NCI-H524 (cell line): Measurements from ENCODE around the gene KHNYN.

Source experiments
- DNase-seq, 2 experiments: peaks; one replicate each; lab custom pipeline; 2025; lab: John Stamatoyannopoulos, UW

The KHNYN gene

DNA sequence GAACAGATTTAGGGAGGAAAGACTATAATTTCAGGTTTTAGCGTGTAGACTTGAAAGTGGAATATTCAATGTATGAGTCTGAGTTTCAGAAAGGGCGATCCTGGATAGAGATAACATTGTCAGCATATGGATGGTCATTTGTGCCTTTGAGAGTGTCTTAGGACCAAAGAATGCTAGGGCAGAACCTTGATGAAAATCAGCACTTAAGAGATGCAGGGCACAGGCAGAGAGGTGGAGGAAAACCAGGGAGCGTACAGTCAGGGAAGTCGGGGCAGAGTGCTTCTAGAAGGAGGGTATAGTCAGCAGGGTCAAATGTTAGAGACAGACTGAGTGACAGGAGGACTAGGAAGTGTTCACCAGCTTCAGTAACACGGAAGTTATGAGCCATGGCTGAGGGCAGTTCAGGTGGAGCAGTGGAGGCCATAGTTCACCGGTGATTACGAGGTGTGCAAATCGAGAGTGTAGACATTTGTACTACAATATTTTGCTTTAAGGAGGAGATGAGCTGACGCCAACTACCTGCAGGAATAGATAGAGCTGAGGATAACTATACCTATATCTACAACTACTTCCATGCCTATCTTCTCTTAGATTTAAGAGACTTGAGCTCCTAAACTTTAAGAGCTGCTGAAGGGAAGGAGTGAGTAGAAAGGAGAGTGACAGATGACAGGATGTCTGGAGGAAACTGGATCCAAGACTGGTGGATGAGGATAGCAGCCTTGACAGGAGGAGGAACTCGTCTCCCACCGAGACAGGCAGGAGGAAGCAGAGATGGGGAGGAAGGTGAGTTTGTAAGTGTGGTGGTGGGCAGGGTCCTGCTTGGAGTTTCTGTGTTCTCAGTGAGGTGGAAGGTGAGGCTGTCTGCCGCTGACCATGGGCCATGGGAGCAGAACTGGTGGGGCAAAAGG is 6.8 kb upstream of the KHNYN start:
- no peak for DNase-seq

DNA sequence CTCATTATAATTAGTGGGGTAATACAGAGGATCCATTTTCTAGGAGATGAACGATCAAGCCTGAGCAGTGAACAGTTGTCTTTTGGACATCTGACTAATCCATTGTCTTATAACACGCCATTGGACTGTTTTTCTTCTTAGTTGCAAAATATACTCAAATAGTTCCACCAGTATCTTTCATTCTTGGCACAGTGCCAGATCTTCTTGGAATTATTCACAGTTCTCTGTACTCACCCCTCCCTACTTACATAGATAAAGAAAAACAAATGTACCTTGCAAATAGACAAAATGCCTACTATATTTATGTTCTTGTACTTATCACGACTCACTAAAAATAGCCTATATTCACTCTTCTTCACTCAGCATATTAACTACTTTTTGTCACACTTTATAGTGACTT is 4.0 kb upstream of the KHNYN start:
- no peak for DNase-seq

DNA sequence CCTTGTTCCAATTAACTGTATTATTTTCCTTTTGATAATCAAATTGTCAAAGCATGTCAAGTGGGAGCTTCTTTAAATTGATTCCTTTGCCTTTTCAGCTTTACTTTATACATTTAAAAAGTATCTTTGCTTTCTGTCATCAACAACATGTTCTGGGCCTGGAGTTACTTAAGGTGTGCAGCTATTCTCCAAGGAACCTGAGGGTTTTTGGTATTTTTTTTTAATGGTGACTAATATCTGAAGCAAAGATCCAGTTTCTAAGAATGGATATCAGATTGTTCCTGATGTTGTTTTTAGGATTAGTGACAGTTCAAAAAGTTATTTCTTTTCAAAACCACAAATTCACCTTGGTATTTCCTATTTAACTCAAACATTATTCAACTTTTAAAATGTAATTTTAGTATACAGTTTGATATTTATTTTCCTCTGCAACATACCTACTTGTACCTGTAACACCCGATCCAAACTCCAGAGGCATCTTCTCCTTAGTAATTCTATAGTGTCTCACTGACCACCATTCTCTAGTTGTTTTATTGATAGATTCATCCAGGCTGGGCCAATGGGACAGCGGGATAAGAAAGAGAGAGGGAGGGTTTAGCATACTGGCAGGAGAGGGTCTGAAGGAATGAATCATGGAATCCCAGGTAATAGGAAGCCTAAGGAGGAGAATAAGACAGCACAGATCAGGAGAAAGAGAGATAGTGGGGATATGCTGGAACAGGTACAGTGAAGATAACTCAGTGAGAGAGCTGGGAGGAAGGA is 3.4 kb upstream of the KHNYN start:
- no peak for DNase-seq

DNA sequence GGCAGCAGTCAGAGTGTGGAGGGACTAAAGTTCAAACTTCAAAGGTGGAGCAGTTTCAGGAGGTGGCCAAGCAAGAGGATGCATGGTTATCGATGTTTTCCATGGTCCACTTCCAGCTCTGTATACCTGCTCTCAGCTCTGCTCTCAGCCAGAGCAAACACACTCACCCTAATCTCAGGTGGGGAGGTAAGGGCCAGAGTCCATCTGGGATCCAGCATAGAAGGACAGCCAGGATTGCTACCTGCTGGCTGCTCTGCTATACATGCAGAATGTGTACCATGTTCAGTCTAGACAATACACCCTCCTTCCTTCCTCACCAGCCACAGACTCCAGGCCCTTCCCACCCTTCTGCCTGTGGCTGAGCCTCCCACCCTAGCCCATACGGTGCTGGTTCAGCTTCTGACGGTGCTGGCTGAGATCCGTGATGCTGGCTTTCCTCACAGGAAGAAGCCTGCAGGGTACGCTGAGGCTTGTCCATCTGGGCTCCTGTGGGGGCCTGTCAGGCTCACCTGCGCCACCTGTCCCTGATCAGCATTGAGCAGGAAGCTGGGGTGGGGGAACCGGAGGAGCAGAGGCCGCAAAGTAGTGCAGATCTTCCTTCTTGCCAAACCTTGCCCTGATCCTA is 2.7 kb upstream of the KHNYN start:
- DNase-seq, result no peak

DNA sequence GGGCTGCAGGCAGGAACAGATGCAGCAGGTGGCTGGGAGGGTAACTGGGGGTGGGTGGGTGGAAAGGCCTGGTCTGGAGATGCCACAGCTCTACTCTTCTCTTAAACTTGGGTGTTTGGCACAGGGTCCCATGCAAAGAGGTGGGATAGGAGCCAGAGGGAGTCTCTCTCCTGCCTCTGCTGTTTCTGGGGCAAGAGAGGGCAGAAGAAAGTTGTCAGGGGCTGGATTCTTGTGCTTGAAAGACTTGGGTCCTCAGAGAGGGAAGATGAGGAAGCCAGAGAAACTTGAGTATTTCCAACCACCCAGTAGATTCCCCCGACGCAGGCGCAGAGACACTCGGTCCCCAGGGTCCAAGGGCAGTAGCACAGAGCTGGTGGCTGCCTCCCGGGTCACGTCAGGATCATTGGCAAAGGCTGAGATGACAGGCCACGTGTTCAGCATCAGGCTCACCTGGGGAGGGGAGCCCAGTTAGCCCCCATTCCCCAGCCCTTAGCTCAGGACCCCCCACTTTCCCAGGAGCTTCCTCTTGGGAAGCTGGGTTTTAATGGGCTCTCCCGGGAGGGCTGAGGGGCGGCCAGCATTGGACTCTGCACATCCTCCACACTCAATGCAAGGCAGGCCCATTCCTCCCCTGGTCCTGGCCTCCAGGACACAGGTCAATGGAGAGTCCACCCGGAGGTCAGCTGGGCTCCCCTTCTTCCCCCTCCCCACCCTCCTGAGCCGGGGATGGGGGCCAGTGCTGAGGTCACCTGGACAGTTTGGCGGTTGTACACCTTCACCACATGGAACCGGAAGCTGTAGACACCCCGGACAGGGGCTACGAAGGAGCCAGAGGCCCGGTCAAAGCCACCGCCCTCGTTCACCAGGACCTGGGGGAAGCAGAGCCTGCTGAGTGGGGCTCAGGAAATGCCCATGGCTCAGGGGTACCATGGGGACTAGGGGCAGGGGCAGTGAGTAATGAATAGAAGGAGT is 1.9 kb upstream of the KHNYN start:
- no peak for DNase-seq

DNA sequence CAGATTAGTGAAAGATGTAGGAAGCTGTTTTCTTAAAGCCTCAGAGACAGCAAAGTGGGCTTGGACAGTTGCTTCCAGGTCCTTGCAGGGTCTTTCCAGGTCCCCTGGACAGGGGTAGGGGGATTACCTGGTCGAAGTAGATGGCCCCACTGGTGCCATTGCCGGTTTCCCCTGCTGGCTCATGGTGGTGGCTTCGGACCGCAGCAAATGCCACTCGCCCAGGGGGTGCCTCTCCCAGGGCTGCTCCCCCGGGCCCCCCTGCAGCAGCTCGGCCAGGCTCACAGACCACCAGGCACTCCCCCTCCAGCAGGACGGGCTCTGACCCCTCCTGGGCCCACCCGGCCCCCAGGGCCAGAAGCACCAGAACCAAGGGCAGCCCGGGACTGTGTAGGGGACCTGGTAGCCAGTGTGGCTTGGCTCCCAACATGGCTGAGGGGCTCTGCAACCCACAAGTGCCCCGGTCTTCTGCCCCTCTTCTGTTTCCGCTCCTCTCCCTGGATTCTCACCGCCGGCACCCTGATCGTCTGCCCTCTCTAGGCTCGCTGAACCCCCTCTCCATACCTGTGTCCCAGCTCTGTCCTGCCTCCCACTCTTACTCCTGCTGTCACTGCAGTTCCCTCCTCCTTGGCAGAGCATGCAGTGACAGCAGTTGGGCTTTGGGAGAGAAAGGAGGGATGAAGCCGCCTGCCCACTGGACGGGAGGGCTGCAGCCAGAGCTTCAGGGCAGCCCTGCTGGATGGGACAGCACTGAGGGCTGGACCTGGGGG is 943 bp upstream of the KHNYN start:
- DNase-seq, result peak in 1 of 2 experiments; percentile 34

DNA sequence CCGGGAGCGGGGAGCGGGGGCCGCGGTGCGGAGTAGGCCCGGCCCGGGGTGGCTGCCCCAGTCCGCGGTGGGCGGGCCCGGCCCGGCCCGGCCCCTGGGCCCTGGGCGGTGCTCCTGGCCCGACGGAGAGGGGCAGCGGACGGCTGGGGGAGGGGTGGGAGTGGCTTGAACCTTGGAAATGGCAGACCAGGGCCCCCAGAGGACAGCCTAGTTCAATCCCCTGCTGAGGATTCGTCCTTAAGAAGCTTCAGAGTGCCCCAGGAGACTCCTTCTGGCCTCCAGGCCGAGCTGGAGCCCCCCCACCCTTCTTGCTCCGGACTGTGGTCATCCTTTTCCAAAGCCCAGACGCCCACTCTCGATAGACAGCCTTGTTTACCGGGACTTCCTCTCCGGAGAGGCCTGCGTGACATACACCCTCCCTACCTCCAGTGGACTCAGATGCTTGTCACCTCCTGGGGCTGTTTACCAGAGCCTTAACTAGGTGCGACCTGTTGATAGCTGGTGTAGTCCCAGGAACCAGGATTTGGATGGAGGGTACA is 458 bp downstream of the KHNYN start:
- DNase-seq, result peak in 1 of 2 experiments; percentile 75

DNA sequence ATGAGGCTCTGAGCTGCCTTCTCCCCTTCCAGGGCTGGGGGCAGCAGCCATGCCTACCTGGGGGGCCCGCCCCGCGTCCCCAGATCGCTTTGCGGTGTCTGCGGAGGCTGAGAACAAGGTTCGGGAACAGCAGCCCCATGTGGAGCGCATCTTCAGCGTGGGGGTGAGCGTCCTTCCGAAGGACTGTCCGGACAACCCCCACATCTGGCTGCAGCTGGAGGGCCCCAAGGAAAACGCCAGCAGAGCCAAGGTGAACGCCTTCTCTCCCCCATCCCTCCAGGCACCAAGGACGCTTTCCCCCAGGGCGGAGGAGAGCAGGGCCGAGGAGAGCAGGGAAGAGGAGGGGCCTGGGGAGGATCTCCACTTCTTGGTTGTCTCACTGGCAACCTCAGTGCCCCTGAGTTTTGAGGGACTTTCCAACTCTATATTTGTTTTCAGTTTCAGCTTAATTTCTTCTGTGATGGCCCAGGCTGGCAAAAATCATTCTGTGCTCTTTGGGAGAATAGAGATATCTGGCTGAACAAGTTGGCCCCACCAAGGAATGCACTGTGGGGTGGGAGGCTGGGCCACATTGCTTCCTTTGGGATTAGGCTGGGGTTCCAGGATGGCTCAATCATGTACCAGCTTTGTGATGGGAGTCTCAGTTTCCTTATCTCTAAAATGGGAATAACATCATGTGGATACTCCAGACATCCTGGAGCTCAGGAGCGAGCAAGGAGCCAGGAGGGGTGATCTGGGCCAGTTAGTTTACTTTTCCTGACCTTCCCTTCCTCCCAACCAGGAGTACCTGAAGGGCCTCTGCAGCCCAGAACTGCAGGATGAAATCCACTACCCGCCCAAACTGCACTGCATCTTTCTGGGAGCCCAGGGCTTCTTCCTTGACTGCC is 1.2 kb downstream of the KHNYN start:
- no peak for DNase-seq

DNA sequence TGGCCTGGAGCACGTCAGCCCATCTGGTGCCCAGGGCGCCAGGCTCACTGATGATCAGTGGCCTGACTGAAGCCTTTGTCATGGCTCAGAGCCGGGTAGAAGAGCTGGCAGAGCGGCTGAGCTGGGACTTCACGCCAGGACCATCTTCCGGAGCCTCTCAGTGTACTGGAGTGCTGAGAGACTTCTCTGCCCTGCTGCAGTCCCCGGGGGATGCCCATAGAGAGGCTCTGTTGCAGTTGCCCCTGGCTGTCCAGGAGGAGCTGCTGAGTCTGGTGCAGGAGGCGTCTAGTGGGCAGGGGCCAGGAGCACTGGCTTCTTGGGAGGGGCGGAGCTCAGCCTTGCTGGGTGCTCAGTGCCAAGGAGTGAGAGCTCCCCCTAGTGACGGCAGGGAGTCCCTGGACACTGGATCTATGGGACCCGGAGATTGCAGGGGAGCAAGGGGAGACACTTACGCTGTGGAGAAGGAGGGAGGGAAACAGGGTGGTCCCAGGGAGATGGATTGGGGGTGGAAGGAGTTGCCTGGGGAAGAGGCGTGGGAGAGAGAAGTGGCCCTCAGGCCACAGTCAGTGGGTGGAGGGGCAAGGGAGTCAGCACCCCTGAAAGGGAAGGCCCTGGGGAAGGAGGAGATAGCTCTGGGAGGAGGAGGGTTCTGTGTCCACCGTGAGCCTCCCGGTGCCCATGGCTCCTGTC is 2.0 kb downstream of the KHNYN start:
- peak; percentile 93 to 99 for DNase-seq

DNA sequence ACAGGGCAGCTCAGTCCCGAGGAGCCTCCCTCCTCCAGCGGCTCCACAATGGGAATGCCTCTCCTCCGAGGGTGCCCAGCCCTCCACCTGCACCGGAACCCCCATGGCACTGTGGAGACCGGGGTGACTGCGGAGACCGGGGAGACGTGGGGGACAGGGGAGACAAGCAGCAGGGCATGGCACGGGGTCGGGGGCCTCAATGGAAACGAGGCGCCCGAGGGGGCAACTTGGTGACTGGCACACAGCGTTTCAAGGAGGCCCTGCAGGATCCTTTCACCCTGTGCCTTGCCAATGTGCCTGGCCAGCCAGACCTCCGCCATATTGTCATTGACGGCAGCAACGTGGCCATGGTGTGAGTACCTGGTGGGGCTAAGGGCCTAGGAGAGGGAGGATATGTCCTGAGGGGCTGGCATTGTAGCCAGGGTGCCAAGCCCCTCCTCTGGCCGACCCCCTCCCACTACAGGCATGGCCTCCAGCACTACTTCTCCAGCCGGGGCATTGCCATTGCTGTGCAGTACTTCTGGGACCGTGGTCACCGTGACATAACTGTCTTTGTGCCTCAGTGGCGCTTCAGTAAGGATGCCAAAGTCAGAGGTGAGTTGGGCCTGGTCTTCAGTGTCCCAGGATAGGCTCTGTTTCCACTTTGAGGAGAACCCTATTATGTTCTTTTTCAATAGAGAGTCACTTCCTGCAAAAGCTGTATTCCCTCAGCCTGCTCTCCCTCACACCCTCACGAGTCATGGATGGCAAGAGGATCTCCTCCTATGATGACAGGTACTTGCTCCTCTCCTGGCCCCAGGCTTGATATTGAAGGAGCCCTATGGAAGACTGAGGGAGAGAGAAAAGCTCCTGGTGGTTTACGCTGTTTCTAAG is 2.7 kb downstream of the KHNYN start:
- DNase-seq, result no peak

DNA sequence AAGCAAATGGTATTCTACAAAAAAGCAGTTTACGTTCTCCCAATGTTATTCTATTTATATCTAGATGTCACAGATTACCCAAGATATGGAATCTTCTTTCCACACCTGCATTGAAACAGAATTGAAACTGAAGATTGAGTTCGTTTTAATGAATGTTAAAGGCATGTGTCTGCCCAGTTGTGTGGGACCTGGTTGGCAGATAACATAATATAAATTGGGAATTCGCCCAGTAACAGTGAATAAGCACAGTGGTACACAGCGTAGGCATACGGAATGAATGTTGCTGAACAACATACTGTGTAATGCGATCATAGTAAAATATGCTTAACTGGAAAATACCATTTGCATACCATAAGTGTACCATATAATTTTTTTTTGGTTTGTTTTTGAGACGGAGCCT is 4.3 kb downstream of the KHNYN start:
- no peak for DNase-seq

DNA sequence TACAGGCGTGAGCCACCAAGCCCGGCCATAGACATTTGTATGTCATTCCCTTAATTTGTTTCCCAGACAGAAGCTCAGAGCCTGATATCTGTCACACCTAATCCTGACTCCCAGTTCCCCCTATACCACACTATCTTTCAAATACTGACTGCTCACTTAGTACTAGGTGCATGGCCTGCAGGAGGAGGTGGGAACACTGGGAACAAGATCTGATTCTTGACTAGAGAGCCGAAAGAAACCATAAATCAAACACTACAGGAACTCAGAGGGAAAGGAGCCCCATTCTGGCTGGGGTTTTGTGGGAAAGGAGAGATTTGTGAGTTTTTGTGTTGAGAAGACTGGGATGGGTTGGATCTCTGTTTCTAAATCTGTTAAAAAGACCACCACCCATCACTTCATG is 4.9 kb downstream of the KHNYN start:
- DNase-seq, result no peak

DNA sequence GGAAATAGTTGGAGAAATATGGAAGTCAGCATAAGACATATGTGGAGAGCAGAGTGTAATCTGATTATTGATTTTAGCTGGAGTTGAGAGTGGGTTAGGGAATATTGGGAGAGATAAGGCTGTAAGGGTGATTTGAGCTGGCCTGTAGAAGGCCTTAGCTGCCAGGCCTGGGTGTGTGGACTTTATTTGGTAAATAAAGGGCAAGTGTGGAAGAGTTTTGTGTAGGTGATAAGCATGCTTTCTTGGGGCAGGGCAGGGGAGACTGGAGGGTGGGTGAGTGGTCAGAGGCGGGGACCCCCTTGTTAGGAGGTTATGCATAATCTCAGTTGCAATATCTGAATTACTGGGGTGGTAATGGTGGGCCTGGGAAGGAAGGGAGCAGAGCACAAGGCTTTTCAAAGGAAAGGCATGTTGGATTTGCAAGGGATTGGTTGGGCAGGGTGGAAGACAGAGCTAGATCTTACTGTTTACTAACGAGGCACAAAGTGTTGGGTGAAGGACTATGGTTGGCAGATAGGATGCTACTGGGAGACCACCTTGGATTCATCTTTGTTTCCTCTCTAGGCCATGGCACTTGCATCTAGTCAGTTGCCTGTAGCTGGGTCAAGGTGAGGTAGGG is 5.5 kb downstream of the KHNYN start:
- DNase-seq, result no peak

DNA sequence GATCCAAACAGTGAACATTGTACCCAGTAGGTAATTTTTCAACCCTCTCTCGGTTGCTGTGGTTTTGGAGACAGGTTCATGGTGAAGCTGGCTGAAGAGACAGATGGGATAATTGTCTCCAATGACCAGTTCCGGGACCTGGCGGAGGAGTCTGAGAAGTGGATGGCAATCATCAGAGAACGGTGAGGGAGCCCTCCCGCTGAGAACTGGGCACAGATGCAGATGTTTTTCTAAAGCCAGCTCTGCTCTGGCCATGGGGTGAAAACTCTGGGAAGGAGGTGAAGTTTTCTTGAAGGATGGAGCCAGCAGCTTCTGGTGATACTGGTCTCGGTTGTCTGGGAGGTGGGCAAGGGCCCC is 6.2 kb downstream of the KHNYN start:
- DNase-seq, result no peak

DNA sequence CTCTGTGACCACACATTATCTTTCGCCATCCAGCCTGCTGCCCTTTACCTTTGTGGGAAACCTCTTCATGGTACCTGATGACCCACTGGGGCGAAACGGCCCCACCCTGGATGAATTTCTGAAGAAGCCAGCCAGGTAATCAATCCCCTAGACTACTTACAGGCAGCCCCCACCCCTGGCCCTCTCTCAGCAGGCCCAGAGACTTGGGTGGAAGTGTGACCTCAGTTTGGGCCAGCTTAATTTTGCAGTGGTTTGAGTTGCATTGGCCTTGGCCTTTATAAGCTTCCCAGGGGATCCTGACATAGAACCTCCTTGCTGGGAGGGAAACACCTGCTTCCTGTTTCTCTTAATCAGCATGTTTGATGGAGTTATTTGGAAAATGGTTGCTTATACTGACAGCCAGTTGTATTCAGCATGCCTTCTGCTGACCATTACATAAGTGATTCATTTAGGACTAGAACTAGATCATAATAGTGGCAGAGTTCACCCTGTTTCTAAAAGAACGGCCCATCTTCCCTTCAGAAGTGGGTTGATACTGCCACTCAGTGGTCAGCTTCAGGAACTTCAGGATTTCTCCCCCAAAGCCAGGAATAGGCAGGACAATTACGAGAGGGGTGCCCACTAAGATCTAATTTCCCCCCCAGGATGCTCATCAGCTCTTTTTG is 6.7 kb downstream of the KHNYN start:
- DNase-seq, result peak; percentile 62 to 78

DNA sequence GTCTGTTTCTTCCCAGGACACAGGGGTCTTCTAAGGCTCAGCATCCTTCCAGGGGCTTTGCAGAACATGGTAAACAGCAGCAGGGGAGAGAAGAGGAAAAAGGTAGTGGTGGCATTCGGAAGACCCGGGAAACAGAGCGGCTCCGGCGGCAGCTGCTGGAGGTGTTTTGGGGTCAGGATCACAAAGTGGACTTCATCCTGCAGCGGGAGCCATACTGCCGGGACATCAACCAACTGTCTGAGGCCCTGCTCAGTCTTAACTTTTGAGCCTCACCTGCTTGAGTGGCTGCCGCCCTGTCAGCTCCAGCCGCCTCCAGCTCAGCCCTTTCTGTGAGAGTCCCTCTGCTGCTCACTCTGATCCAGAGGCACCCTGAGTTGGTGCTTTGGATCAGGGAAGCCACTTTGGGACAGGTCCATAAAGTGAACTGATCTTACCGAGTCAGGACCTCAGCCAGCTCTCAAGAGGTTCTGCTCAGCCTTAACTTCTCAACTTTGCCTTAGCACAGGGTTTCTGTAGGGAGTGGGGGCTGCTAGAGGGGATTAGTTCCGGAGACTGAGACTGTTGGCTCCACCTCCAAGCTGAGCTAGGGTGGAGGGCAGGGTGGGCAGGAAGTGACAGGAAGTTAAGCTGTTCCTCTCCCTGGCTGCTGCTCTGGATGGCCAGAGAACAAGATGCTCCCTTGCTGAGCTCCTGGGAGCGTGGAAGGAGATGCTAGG is 7.4 kb downstream of the KHNYN start:
- peak in 1 of 2 experiments; percentile 50 for DNase-seq
